GM23248 (cell line): Measurements from ENCODE around the gene RFT1. TPM values are rescaled to one million over a fixed set of nuclear protein-coding genes. Genes with fewer than 3 reads are reported as not detected.

ENCODE experiments used
- DNase-seq: peaks from one replicate; pipeline ENCODE4 v3.0.0-alpha.2; 2015
- H2AFZ ChIP-seq: fragments of 200-600 bp; sonication (generic); 2 replicates; pipeline ENCODE4 v1.6.1; 2016; ENCODE audit warnings: antibody characterized with exemption
- H3F3A ChIP-seq: fragments of 200-600 bp; sonication (generic); 2 replicates; pipeline ENCODE4 v1.6.1; 2016; ENCODE audit warnings: mild to moderate bottlenecking, antibody characterized with exemption, mixed run types; ENCODE audit not compliant: insufficient read depth
- H3K27ac ChIP-seq: fragments of 200-600 bp; sonication (generic); 2 replicates; pipeline ENCODE4 v1.5.1; 2016; ENCODE audit warnings: mild to moderate bottlenecking
- H3K27me3 ChIP-seq: fragments of 200-600 bp; sonication (generic); replicated peaks from 2 replicates; pipeline ENCODE4 v1.6.1; 2016; ENCODE audit warnings: mild to moderate bottlenecking; ENCODE audit not compliant: insufficient read depth
- H3K36me3 ChIP-seq: fragments of 200-600 bp; sonication (generic); 2 replicates; pipeline ENCODE4 v1.6.1; 2016; ENCODE audit warnings: low read depth, mild to moderate bottlenecking
- H3K4me1 ChIP-seq: fragments of 200-600 bp; sonication (generic); 2 replicates; pipeline ENCODE4 v1.6.1; 2016; ENCODE audit warnings: mild to moderate bottlenecking; ENCODE audit not compliant: insufficient read depth
- H3K4me2 ChIP-seq: fragments of 200-600 bp; sonication (generic); one replicate; pipeline ENCODE4 v1.6.1; 2016; ENCODE audit warnings: mild to moderate bottlenecking; ENCODE audit not compliant: unreplicated experiment
- H3K4me3 ChIP-seq: fragments of 200-600 bp; sonication (generic); 2 replicates; pipeline ENCODE4 v1.5.1; 2016; ENCODE audit warnings: mild to moderate bottlenecking
- H3K79me2 ChIP-seq: fragments of 200-600 bp; sonication (generic); 2 replicates; pipeline ENCODE4 v1.6.1; 2016; ENCODE audit warnings: mild to moderate bottlenecking; ENCODE audit not compliant: insufficient read depth
- H3K9ac ChIP-seq: fragments of 200-600 bp; sonication (generic); 2 replicates; pipeline ENCODE4 v1.6.1; 2016; ENCODE audit warnings: mild to moderate bottlenecking
- H3K9me2 ChIP-seq: fragments of 200-600 bp; sonication (generic); 2 replicates; pipeline ENCODE4 v1.6.1; 2016; ENCODE audit warnings: mixed run types, mild to moderate bottlenecking, moderate library complexity; ENCODE audit not compliant: insufficient read depth
- H3K9me3 ChIP-seq: fragments of 200-600 bp; sonication (generic); one replicate; pipeline ENCODE4 v1.6.1; 2017; ENCODE audit warnings: low read depth
- H4K20me1 ChIP-seq: fragments of 200-600 bp; sonication (generic); 2 replicates; pipeline ENCODE4 v1.6.0; 2016; ENCODE audit not compliant: insufficient read depth
- EZH2 ChIP-seq: fragments of 200-600 bp; sonication (generic); IDR thresholded peaks from 2 replicates; pipeline ENCODE4 v1.6.1; 2018; ENCODE audit warnings: antibody characterized with exemption, mild to moderate bottlenecking; ENCODE audit not compliant: insufficient read depth, poor library complexity, severe bottlenecking
- EZH2phosphoT487 ChIP-seq: fragments of 200-600 bp; sonication (generic); IDR thresholded peaks from 2 replicates; pipeline ENCODE4 v1.6.1; 2018; ENCODE audit warnings: antibody characterized with exemption, moderate library complexity, mild to moderate bottlenecking, low read depth; ENCODE audit not compliant: insufficient read depth
- WGBS, 2 experiments: methylation state at CpG; one replicate each; pipeline ENCODE4 v1.1.6; 2015 to 2017; ENCODE audit warnings: low lambda C conversion rate in 2 of 2, low coverage in 1 of 2; ENCODE audit errors: missing lambda C conversion rate in 2 of 2; 5-methylcytosine and 5-hydroxymethylcytosine counted together
- in situ Hi-C: fragments of 300-500 bp; cut with MboI; formaldehyde crosslinking; loops from 2 replicates; pipeline ENCODE4 v1.15.0; 2020
- polyA plus RNA-seq: library from polyadenylated mRNA; unstranded; fragments of >200 nt; fragmentation: Nextera tagmentation; extraction: Ambion mirVana; gene quantifications from 2 replicates; pipeline ENCODE4 v1.2.1, GENCODE V29; 2016
- total RNA-seq: library from RNA; depleted of rRNA; stranded (reverse); fragments of >200 nt; shearing (Covaris generic); gene quantifications from 2 replicates; pipeline ENCODE4 v1.2.3, GENCODE V29; 2014

Gene RFT1
- total and polyA plus RNA-seq, 2 experiments from 2014 or later, result 35.0 to 35.7 TPM

GRCh38 chr3:53147151-53147902, 17.1 kb upstream of the RFT1 start:
- in situ Hi-C loops, result no loop called here
- no peak overlapping the region for H2AFZ ChIP-seq

GRCh38 chr3:53146319-53146891, 16.2 kb upstream of the RFT1 start:
- TF ChIP-seq EZH2phosphoT487, result no peak
- TF ChIP-seq EZH2, result no peak
- no peaks in the 10 kb centered on the region for H3K79me2 ChIP-seq
- no peaks in the 10 kb centered on the region for H3K36me3 ChIP-seq
- H3F3A ChIP-seq, result no peaks in the 10 kb centered on the region
- no peaks in the 10 kb centered on the region for H3K27me3 ChIP-seq
- in situ Hi-C loops, result no loop called here
- 73 to 75% methylated on average over 7 of the region's 7 CpGs for WGBS, 2 experiments
- H2AFZ ChIP-seq, result no peak overlapping the region
- no peak for DNase-seq
- no peaks in the 10 kb centered on the region for H3K9me3 ChIP-seq
- H3K4me1 ChIP-seq, result peaks cover 9% of the 10 kb centered on the region
- H3K9me2 ChIP-seq, result no peaks in the 10 kb centered on the region
- no peaks in the 10 kb centered on the region for H4K20me1 ChIP-seq
- H3K4me2 ChIP-seq, result no peak overlapping the region
- no peak overlapping the region for H3K27ac ChIP-seq
- no peak overlapping the region for H3K9ac ChIP-seq
- H3K4me3 ChIP-seq, result no peak overlapping the region

More at GRCh38 chr3:53147151-53147902, 17.1 kb upstream of the RFT1 start:
- H3K4me3 ChIP-seq, result no peak overlapping the region
- no peaks in the 10 kb centered on the region for H3K9me2 ChIP-seq
- no peak overlapping the region for H3K27ac ChIP-seq
- no peaks in the 10 kb centered on the region for H3K36me3 ChIP-seq
- 76 to 81% methylated on average over 11 of the region's 11 CpGs for WGBS, 2 experiments
- H3K27me3 ChIP-seq, result no peaks in the 10 kb centered on the region
- no peak overlapping the region for H3K9ac ChIP-seq
- no peaks in the 10 kb centered on the region for H3F3A ChIP-seq
- H3K9me3 ChIP-seq, result no peaks in the 10 kb centered on the region
- H3K79me2 ChIP-seq, result no peaks in the 10 kb centered on the region
- H3K4me2 ChIP-seq, result no peak overlapping the region
- TF ChIP-seq EZH2phosphoT487 (no peak), EZH2 (no peak)
- peak; percentile 34 for DNase-seq
- no peaks in the 10 kb centered on the region for H4K20me1 ChIP-seq
- H3K4me1 ChIP-seq, result peaks cover 9% of the 10 kb centered on the region

- H3K27ac ChIP-seq, result no peak overlapping the region
- H3K36me3 ChIP-seq, result no peaks in the 10 kb centered on the region
- no peak for TF ChIP-seq EZH2phosphoT487
- no peak for TF ChIP-seq EZH2
- no peak overlapping the region for H3K4me2 ChIP-seq
- H3K9ac ChIP-seq, result no peak overlapping the region
- in situ Hi-C loops, result no loop called here
- H3K27me3 ChIP-seq, result no peaks in the 10 kb centered on the region
- H3K9me3 ChIP-seq, result no peaks in the 10 kb centered on the region
- H4K20me1 ChIP-seq, result no peaks in the 10 kb centered on the region
- H3K4me3 ChIP-seq, result no peak overlapping the region
- H3F3A ChIP-seq, result no peaks in the 10 kb centered on the region
- no peak for DNase-seq
- H2AFZ ChIP-seq, result no peak overlapping the region
- WGBS, 2 experiments, result 77% methylated on average over 3 of the region's 3 CpGs
- H3K9me2 ChIP-seq, result no peaks in the 10 kb centered on the region
- peaks cover 12% of the 10 kb centered on the region for H3K4me1 ChIP-seq
- no peaks in the 10 kb centered on the region for H3K79me2 ChIP-seq
Observed at GRCh38 chr3:53145713-53146080, 15.5 kb upstream of the RFT1 start.

GRCh38 chr3:53144862-53145712, 14.9 kb upstream of the RFT1 start:
- no peaks in the 10 kb centered on the region for H3K36me3 ChIP-seq
- H3K79me2 ChIP-seq, result no peaks in the 10 kb centered on the region
- H4K20me1 ChIP-seq, result no peaks in the 10 kb centered on the region
- H3K27ac ChIP-seq, result no peak overlapping the region
- no peaks in the 10 kb centered on the region for H3K9me3 ChIP-seq
- DNase-seq, result no peak
- H3K9ac ChIP-seq, result no peak overlapping the region
- in situ Hi-C loops, result no loop called here
- no peak overlapping the region for H3K4me2 ChIP-seq
- H2AFZ ChIP-seq, result no peak overlapping the region
- no peak overlapping the region for H3K4me3 ChIP-seq
- peaks cover 9% of the 10 kb centered on the region for H3K4me1 ChIP-seq
- TF ChIP-seq EZH2phosphoT487, result no peak
- TF ChIP-seq EZH2, result no peak
- no peaks in the 10 kb centered on the region for H3F3A ChIP-seq
- no peaks in the 10 kb centered on the region for H3K27me3 ChIP-seq
- H3K9me2 ChIP-seq, result no peaks in the 10 kb centered on the region
- WGBS, 2 experiments, result 70 to 73% methylated on average over 11 of the region's 11 CpGs
